Measurements from ENCODE around the gene SLC10A1. TPM values are rescaled to one million over a fixed set of nuclear protein-coding genes. Genes with fewer than 3 reads are reported as not detected.

The SLC10A1 gene
- polyA plus RNA-seq, 3 donors = 0.15 to 0.19 TPM; not detected in 1

Other genes with a start within 250 kb of the SLC10A1 start
- gene CCDC177, start 222.4 kb downstream of the SLC10A1 start, polyA plus RNA-seq (ENCODE audit: insufficient read length in 3 of 3) = under 1 TPM; 0.10 to 0.18 (median 0.16) TPM
- gene SUSD6, start 185.6 kb downstream of the SLC10A1 start, polyA plus RNA-seq (ENCODE audit: insufficient read length in 3 of 3) = 10 to 100 TPM; 18.9 to 22.8 (median 22.4) TPM
- 100 to 1,000 TPM; 667 to 833 (median 704) TPM for gene SRSF5, start 30.1 kb downstream of the SLC10A1 start, polyA plus RNA-seq (ENCODE audit: insufficient read length in 3 of 3)
- gene SMOC1, start 82.2 kb upstream of the SLC10A1 start, polyA plus RNA-seq (ENCODE audit: insufficient read length in 3 of 3) = 1 to 10 TPM; 1.2 to 2.5 (median 2.2) TPM